Brain microvascular endothelial cell (primary cell): ENCODE data around the gene CUL2.

Source experiments
- DNase-seq: peaks from one replicate; pipeline ENCODE4 v3.0.0-alpha.2; 2020
- H3K27ac ChIP-seq: fragments of 250-450 bp; sonication (Bioruptor Pico); 2 replicates; pipeline ENCODE4 v1.5.1; 2020; ENCODE audit warnings: mild to moderate bottlenecking, moderate library complexity
- H3K27me3 ChIP-seq: fragments of 250-450 bp; sonication (Bioruptor Pico); replicated peaks from 2 replicates; pipeline ENCODE4 v1.5.1; 2020; ENCODE audit warnings: mild to moderate bottlenecking
- H3K36me3 ChIP-seq: fragments of 250-450 bp; sonication (Bioruptor Pico); replicated peaks from 2 replicates; pipeline ENCODE4 v1.5.1; 2020; ENCODE audit warnings: mild to moderate bottlenecking
- H3K4me3 ChIP-seq: 2 replicates; pipeline ENCODE4 v1.5.1; 2011; ENCODE audit warnings: low read depth, mild to moderate bottlenecking, control low read depth, low read length, moderate library complexity
- in situ Hi-C: cut with HindIII; loops from 2 replicates; pipeline ENCODE4 v1.10.0; 2017; ENCODE audit warnings: low sequenced_read_pairs, low pct_ligation_motif_present
- TF ChIP-seq, protein P1 (sequence below): IDR thresholded peaks from 2 replicates; pipeline ENCODE4 v1.5.1; 2011; ENCODE audit warnings: low read depth, mild to moderate bottlenecking, moderate library complexity, low read length, control low read depth, inconsistent platforms; ENCODE audit errors: missing control alignments

The CUL2 gene

DNA sequence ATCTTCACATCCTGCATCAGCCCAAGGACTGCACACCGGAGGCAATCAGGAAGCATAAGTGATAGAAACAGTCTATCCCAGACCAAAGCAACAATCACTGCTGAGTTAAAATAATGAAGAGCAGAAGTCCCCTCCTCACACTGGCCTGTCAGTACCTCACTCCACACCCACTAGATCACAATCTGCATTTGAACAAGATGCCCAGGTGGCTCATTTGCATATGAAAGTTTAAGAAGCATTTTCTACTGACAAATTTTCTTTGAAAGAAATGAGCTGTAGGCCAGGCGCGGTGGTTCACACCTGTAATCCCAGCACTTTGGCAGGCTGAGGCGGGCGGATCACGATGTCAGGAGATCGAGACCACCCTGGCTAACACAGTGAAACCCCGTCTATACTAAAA is 77.4 kb downstream of the CUL2 start:
- DNase-seq = no peak
- H3K4me3 ChIP-seq = no peak overlapping the region
- no peaks in the 10 kb centered on the region for H3K27me3 ChIP-seq
- peaks cover 13% of the 10 kb centered on the region for H3K36me3 ChIP-seq
- no peak overlapping the region for H3K27ac ChIP-seq
- TF ChIP-seq, protein P1, sequence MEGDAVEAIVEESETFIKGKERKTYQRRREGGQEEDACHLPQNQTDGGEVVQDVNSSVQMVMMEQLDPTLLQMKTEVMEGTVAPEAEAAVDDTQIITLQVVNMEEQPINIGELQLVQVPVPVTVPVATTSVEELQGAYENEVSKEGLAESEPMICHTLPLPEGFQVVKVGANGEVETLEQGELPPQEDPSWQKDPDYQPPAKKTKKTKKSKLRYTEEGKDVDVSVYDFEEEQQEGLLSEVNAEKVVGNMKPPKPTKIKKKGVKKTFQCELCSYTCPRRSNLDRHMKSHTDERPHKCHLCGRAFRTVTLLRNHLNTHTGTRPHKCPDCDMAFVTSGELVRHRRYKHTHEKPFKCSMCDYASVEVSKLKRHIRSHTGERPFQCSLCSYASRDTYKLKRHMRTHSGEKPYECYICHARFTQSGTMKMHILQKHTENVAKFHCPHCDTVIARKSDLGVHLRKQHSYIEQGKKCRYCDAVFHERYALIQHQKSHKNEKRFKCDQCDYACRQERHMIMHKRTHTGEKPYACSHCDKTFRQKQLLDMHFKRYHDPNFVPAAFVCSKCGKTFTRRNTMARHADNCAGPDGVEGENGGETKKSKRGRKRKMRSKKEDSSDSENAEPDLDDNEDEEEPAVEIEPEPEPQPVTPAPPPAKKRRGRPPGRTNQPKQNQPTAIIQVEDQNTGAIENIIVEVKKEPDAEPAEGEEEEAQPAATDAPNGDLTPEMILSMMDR = no peak
- in situ Hi-C loops = no loop called here

DNA sequence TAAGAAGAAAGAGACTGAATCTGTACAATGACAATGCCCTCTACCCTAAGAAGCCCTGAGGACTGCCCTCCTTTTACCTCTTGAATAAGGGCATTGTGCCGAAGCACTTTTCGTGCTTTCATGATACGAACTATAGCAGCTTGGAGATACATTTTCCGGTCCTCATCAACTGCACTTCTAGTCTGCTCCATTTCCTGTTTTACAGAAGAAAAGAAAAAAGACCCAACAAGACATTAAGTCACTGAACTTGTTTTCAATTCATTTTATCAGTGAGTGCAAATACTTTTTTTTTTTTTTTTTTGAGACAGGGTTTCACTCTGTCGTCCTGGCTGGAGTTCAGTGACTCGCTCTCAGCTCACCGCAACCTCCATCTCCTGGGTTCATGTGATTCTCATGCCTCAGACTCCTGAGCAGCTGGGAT is 78.4 kb downstream of the CUL2 start:
- Histone ChIP-seq H3K36me3 (peaks cover 13% of the 10 kb centered on the region), H3K27ac (no peak overlapping the region), H3K27me3 (no peaks in the 10 kb centered on the region), H3K4me3 (no peak overlapping the region)
- peak; percentile 28 for DNase-seq
- TF ChIP-seq, protein P1 = no peak
- in situ Hi-C loops = no loop called here

DNA sequence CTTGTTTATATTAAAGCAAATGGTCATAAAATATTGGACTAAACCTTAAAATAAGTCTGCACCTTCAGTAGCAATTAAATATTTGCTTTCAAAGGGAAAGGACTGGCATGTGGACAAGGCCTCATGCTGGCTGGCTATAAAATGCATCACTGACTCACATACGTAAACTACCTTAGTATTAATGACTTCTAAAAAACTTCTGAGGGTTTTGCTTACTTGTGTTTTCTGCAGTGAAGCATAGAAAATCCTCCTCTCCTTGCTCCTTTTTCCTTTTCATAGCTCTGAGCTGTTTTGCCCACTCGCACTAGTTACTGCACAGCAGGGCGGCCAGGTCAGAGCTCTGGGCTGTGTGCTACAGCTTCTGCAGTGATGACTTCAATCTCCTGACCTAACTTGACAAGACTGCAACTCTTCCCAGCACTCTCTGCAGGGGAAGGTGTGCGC is 82.3 kb downstream of the CUL2 start:
- in situ Hi-C loops = no loop called here
- no peak for DNase-seq
- H3K36me3 ChIP-seq = peaks cover 6% of the 10 kb centered on the region
- no peaks in the 10 kb centered on the region for H3K27me3 ChIP-seq
- no peak overlapping the region for H3K4me3 ChIP-seq
- no peak overlapping the region for H3K27ac ChIP-seq
- TF ChIP-seq, protein P1 = no peak

DNA sequence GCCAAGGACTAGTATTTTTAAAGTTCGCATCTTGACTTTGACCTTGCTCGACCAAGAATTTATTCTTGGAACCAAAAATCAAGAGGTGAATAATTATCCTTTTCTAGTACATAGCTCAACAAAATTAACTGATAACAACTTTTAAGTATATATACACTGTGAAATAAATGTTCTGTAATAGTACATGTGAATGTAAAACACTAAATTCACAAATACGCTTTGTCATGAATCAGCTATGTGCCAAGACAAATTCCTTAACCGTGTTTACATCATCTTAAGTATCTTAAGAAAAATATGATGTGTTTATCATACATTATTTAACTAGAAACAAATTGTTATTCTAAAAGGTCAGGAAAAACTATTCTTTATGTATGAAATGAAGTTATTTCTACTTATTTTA is 83.3 kb downstream of the CUL2 start:
- Histone ChIP-seq H3K4me3 (no peak overlapping the region), H3K27ac (peak overlapping the region; percentile 68), H3K27me3 (no peaks in the 10 kb centered on the region), H3K36me3 (peaks cover 6% of the 10 kb centered on the region)
- in situ Hi-C loops = no loop called here
- TF ChIP-seq, protein P1 = no peak
- DNase-seq = no peak

GRCh38 chr10:35005868-35006267 is 84.3 kb downstream of the CUL2 start:
- peaks cover 2% of the 10 kb centered on the region for H3K36me3 ChIP-seq

DNA sequence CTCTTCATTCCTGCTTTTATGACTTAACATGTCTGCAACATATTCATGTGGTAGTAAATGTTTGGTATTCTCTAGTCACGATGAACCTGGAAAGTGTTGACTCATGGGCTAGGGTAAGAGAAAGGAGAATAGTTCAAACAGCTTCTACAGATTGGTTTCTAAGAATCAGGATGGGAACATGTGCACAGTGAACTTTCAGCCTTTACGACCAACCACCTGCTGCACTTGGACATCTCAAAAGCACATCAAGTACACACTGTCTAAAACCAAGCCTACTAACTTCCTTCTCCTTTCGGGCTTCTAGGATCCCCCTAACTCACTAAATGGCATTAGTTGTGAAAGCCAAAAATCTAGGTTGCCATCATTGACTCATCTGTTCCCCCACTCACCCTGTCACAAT is 85.5 kb downstream of the CUL2 start:
- no peak for DNase-seq
- TF ChIP-seq, protein P1 = no peak
- H3K4me3 ChIP-seq = no peak overlapping the region
- no peaks in the 10 kb centered on the region for H3K27me3 ChIP-seq
- H3K36me3 ChIP-seq = no peaks in the 10 kb centered on the region
- in situ Hi-C loops = no loop called here
- H3K27ac ChIP-seq = no peak overlapping the region

More at GRCh38 chr10:35005868-35006267, 84.3 kb downstream of the CUL2 start:
- Histone ChIP-seq H3K27ac (peak overlapping the region; percentile 68), H3K4me3 (no peak overlapping the region), H3K27me3 (no peaks in the 10 kb centered on the region)
- in situ Hi-C loops = no loop called here
- DNase-seq = peak; percentile 88
- TF ChIP-seq, protein P1 = no peak
